ENCODE results near the gene FCAMR.

DNA sequence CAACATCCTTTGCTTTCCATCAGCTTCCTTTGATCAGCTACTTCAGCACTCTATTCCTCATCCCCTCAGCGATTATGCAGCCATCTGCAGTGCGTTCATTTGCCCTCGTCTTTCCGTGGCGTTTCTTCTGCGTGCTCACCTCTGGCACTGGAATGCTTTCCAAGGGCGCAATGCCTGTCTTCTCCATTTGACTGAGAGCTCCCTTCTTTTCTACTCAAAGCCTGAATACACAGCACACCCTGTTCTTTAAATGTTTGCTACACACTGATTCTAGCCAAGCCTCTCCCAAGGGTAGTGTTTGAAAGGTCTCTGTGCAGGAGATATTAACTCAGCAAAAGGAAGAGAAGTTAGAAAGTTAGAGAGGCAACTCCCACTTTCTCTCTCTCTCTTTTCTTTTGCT, 39.7 kb upstream of the FCAMR start:
- TF ChIP-seq CTCF (IDR thresholded peaks at IDR 0.05) (no peak), EP300 (IDR thresholded peaks at IDR 0.05) (no peak), POLR2A (IDR thresholded peaks at IDR 0.05) (no peak)
